ENCODE measurements around the gene IQGAP2. TPM values are rescaled to one million over a fixed set of nuclear protein-coding genes. Genes with fewer than 3 reads are reported as not detected.

Gene IQGAP2
- total RNA-seq, 1 donor from 2014 or later: not detected

- DNase-seq (ENCODE audit: low read depth): no peak
- Histone ChIP-seq H3K27me3 (ENCODE audit: control insufficient read depth, insufficient read depth, low read length) (no peaks in the 10 kb centered on the region), H3K36me3 (ENCODE audit: control insufficient read depth, insufficient read depth, low read length) (no peaks in the 10 kb centered on the region), H3K4me3 (ENCODE audit: low read depth, low read length) (no peak overlapping the region)
- FAIRE-seq: no peak
- TF ChIP-seq CTCF (IDR thresholded peaks at IDR 0.05; ENCODE audit: insufficient read depth, low read length, severe bottlenecking): no peak
Observed at GRCh38 chr5:76471406-76471805, 68.3 kb downstream of the IQGAP2 start.

- Histone ChIP-seq H3K27me3 (ENCODE audit: control insufficient read depth, insufficient read depth, low read length) (no peaks in the 10 kb centered on the region), H3K36me3 (ENCODE audit: control insufficient read depth, insufficient read depth, low read length) (no peaks in the 10 kb centered on the region), H3K4me3 (ENCODE audit: low read depth, low read length) (no peak overlapping the region)
- DNase-seq (ENCODE audit: low read depth): no peak
- no peak for FAIRE-seq
- no peak for TF ChIP-seq CTCF (IDR thresholded peaks at IDR 0.05; ENCODE audit: insufficient read depth, low read length, severe bottlenecking)
Observed at GRCh38 chr5:76471987-76472334, 68.9 kb downstream of the IQGAP2 start.

- H3K27me3 ChIP-seq (ENCODE audit: control insufficient read depth, insufficient read depth, low read length): no peaks in the 10 kb centered on the region
- FAIRE-seq (no peak), DNase-seq (ENCODE audit: low read depth) (peak; percentile 70)
- no peak overlapping the region for H3K4me3 ChIP-seq (ENCODE audit: low read depth, low read length)
- no peak for TF ChIP-seq CTCF (IDR thresholded peaks at IDR 0.05; ENCODE audit: insufficient read depth, low read length, severe bottlenecking)
- H3K36me3 ChIP-seq (ENCODE audit: control insufficient read depth, insufficient read depth, low read length): no peaks in the 10 kb centered on the region
Observed at GRCh38 chr5:76472335-76473008, 69.4 kb downstream of the IQGAP2 start.

GRCh38 chr5:76473009-76473336, 69.9 kb downstream of the IQGAP2 start:
- no peak for TF ChIP-seq CTCF (IDR thresholded peaks at IDR 0.05; ENCODE audit: insufficient read depth, low read length, severe bottlenecking)
- FAIRE-seq (no peak), DNase-seq (ENCODE audit: low read depth) (no peak)
- Histone ChIP-seq H3K27me3 (ENCODE audit: control insufficient read depth, insufficient read depth, low read length) (no peaks in the 10 kb centered on the region), H3K4me3 (ENCODE audit: low read depth, low read length) (no peak overlapping the region), H3K36me3 (ENCODE audit: control insufficient read depth, insufficient read depth, low read length) (no peaks in the 10 kb centered on the region)

- Histone ChIP-seq H3K36me3 (ENCODE audit: control insufficient read depth, insufficient read depth, low read length) (no peaks in the 10 kb centered on the region), H3K27me3 (ENCODE audit: control insufficient read depth, insufficient read depth, low read length) (no peaks in the 10 kb centered on the region), H3K4me3 (ENCODE audit: low read depth, low read length) (no peak overlapping the region)
- no peak for DNase-seq (ENCODE audit: low read depth)
- TF ChIP-seq CTCF (IDR thresholded peaks at IDR 0.05; ENCODE audit: insufficient read depth, low read length, severe bottlenecking): no peak
- FAIRE-seq: no peak
Observed at GRCh38 chr5:76473661-76474060, 70.6 kb downstream of the IQGAP2 start.

- FAIRE-seq (no peak), DNase-seq (ENCODE audit: low read depth) (no peak)
- TF ChIP-seq CTCF (IDR thresholded peaks at IDR 0.05; ENCODE audit: insufficient read depth, low read length, severe bottlenecking): no peak
- Histone ChIP-seq H3K4me3 (ENCODE audit: low read depth, low read length) (no peak overlapping the region), H3K36me3 (ENCODE audit: control insufficient read depth, insufficient read depth, low read length) (no peaks in the 10 kb centered on the region), H3K27me3 (ENCODE audit: control insufficient read depth, insufficient read depth, low read length) (no peaks in the 10 kb centered on the region)
Observed at GRCh38 chr5:76474377-76474776, 71.3 kb downstream of the IQGAP2 start.
